ENCODE data around the gene MISP. TPM values are rescaled to one million over a fixed set of nuclear protein-coding genes. Genes with fewer than 3 reads are reported as not detected.
"Not testable (repeated sequence)": the region's sequence is repeated elsewhere in the genome, so short reads cannot be mapped to it uniquely, and the experiment has no call there.

MISP gene
- polyA plus RNA-seq, 2 of the 4 experiments (the other 2 are of a cell fraction), result 46.5 to 62.7 TPM

DNA sequence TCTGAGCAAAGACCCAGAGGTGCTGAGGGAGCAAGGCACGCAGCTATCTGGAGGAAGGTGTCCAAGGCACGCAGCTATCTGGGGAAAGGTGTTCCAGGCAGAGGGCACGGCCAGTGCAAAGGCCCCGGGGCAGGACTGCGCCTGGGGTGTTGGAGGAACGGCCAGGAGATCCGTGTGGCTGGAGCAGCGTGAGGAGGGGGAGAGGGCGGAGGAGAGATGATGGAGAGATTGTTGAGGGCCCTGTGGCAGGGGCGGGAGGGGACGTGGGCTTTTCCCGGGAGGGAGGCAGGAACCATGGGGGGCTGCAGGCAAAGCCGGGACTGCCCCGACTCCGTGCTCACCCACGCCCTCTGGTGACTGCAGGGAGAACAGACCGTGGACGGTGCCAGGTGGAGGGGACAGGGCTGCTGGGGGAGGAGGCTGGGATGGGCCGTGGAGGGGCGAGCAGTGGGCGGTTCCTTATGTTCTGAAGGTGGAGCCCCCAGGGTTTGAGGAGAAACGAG, 13.3 kb upstream of the MISP start:
- H3K9me3 ChIP-seq, result no peaks in the 10 kb centered on the region
- WGBS (ENCODE audit: missing lambda C conversion rate), result 54% methylated on average over 22 of the region's 22 CpGs
- FAIRE-seq (no peak), ATAC-seq (peak; percentile 53 to 79; a peak in 4 of 6 replicates), DNase-seq (ENCODE audit: low read depth in 1 of 2, low spot score in 1 of 2) (peak; percentile 45 to 55)
- H3K4me2 ChIP-seq, result no peak overlapping the region
- no peak overlapping the region for H3K4me3 ChIP-seq
- 0 out of 3 replicates have a peak, but pooled peaks cover 4% of the 10 kb centered on the region for H3K4me1 ChIP-seq
- H3K27ac ChIP-seq, result peak overlapping the region in 1 of 2 experiments; percentile 56; a peak in 2 of 6 replicates
- ChIA-PET POLR2A (no interaction called here), CTCF (interaction anchor here (0.7 to 1.6 kb wide), 11 partner anchors 12 to 153 kb away, joined by 3 to 5 read pairs (median 4); no protein-coding TSS in a partner anchor)
- TF ChIP-seq, protein P1, sequence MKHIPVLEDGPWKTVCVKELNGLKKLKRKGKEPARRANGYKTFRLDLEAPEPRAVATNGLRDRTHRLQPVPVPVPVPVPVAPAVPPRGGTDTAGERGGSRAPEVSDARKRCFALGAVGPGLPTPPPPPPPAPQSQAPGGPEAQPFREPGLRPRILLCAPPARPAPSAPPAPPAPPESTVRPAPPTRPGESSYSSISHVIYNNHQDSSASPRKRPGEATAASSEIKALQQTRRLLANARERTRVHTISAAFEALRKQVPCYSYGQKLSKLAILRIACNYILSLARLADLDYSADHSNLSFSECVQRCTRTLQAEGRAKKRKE (CRISPR knock-in tag; IDR thresholded peaks at IDR 0.05; ENCODE audit: low read depth), result no peak
- TF ChIP-seq RAD21 (conservative IDR thresholded peaks at IDR 0.05 in 1 of 2, IDR thresholded peaks at IDR 0.05 in 1 of 2), result peak; percentile 23 to 30; a peak in 1 of 5 replicates
- no peak for TF ChIP-seq NR3C1 (IDR thresholded peaks at IDR 0.05)
- TF ChIP-seq SMC3 (IDR thresholded peaks at IDR 0.05), result peak; percentile 43; the same call in 2 of the 3 replicates
- TF ChIP-seq, protein P2, sequence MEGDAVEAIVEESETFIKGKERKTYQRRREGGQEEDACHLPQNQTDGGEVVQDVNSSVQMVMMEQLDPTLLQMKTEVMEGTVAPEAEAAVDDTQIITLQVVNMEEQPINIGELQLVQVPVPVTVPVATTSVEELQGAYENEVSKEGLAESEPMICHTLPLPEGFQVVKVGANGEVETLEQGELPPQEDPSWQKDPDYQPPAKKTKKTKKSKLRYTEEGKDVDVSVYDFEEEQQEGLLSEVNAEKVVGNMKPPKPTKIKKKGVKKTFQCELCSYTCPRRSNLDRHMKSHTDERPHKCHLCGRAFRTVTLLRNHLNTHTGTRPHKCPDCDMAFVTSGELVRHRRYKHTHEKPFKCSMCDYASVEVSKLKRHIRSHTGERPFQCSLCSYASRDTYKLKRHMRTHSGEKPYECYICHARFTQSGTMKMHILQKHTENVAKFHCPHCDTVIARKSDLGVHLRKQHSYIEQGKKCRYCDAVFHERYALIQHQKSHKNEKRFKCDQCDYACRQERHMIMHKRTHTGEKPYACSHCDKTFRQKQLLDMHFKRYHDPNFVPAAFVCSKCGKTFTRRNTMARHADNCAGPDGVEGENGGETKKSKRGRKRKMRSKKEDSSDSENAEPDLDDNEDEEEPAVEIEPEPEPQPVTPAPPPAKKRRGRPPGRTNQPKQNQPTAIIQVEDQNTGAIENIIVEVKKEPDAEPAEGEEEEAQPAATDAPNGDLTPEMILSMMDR (IDR thresholded peaks at IDR 0.05), result peak; percentile 35; the same call in 2 of the 3 replicates

DNA sequence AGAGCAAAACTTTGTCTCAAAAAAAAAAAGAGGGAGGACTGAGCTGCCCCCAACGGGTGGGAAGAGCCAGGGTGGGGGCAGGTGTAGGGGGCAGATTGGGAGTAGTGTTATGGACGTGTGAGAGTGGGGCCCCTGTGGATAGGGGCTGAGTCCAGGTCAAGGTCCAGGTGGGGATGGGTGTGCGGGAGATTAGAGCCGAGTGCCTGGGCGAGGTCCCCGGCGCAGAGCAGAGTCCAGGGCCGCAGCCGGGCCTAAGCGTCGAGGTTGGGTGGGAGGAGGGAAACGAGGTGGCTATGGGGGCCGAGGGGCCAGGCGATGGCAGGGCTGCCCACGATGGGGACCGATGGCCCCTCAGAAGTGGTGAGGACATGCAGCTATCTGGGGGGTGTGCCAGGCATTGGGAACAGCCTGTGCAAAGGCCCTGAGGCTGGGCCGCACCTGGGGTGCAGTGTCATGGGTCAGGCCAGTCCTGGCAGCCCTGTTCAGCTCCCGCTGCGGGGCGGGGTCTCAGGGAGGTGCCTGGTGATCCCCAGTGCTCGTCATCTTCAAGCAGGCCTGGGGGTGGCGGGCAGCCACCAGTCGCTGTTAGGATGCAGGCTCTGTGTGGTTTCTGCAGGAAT, 12.3 kb upstream of the MISP start:
- no peak for ATAC-seq
- POLR2A ChIA-PET, result no interaction called here
- WGBS (ENCODE audit: missing lambda C conversion rate), result 93% methylated on average over 16 of the region's 23 CpGs
- no peak for TF ChIP-seq RAD21 (conservative IDR thresholded peaks at IDR 0.05 in 1 of 2, IDR thresholded peaks at IDR 0.05 in 1 of 2)
- TF ChIP-seq KDM1A (IDR thresholded peaks at IDR 0.05; ENCODE audit: low read depth), result no peak
- no peak for TF ChIP-seq ZSCAN20 (CRISPR knock-in tag; IDR thresholded peaks at IDR 0.05)
- no peak for TF ChIP-seq RCOR1 (IDR thresholded peaks at IDR 0.05; ENCODE audit: low read depth, low read length)
- no peak for TF ChIP-seq SREBF2 (IDR thresholded peaks at IDR 0.05)
- TF ChIP-seq ZFP36 (IDR thresholded peaks at IDR 0.05; ENCODE audit: borderline replicate concordance, partially characterized antibody), result no peak
- H3K9me3 ChIP-seq, result no peaks in the 10 kb centered on the region
- no peak for FAIRE-seq
- CTCF ChIA-PET, result interaction anchor here (0.7 to 4.8 kb wide), 5 partner anchors 12 to 75 kb away, joined by 3 to 23 read pairs (median 4); partner anchors contain the start of genes MISP and RNF126
- H3K4me2 ChIP-seq, result no peak overlapping the region
- peak overlapping the region in 1 of 2 experiments; percentile 56; a peak in 2 of 6 replicates for H3K27ac ChIP-seq
- H3K4me3 ChIP-seq, result no peak overlapping the region
- no peak for DNase-seq (ENCODE audit: low read depth in 1 of 2, low spot score in 1 of 2)
- H3K4me1 ChIP-seq, result 0 out of 3 replicates have a peak, but pooled peaks cover 4% of the 10 kb centered on the region

DNA sequence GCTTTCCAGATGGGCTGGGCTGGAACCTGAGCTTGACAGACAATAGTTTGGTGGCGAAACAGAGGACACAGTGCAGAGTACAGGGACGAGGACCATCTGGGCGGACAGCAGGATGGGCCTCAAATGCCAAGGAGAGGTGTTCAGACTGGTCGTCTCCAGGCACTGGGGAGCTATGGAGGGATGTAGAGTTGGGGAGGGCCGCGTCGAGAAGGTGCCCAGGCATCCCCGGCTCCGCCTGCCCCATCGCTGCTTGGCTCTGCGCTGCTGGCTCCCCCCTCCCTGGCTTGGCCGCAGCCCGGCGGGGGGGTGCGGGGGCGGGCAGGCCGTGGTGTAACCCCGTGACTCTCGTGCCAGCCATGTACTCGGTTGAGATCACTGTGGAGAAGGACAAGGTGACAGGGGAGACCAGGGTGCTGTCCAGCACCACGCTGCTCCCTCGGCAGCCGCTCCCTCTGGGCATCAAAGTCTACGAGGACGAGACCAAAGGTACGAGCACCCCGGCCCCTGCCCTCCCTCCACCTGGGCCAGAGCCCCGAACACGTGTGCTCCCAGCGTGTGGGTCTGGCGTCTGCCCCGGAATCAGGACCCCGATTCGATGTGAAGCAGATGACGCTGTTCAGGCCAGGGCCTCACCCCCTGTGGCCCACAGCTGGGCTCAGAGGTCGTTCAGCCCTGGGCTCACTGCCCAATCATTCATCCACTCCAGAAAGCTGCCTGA, 10.8 kb upstream of the MISP start:
- peak overlapping the region in 1 of 2 experiments; percentile 52; a peak in 2 of 6 replicates for H3K27ac ChIP-seq
- 83% methylated on average over 18 of the region's 36 CpGs for WGBS (ENCODE audit: missing lambda C conversion rate)
- FAIRE-seq (no peak), DNase-seq (ENCODE audit: low read depth in 1 of 2, low spot score in 1 of 2) (no peak), ATAC-seq (no peak)
- no peak overlapping the region for H3K4me2 ChIP-seq
- ChIA-PET POLR2A (no interaction called here), CTCF (interaction anchor here (0.6 to 4.8 kb wide), 7 partner anchors 8 to 77 kb away, joined by 3 to 23 read pairs (median 6); partner anchors contain the start of genes FSTL3, MISP and RNF126)
- peaks cover 8% of the 10 kb centered on the region; the same call in 2 of the 3 replicates for H3K9me3 ChIP-seq
- TF ChIP-seq ESRRA (IDR thresholded peaks at IDR 0.05; ENCODE audit: borderline replicate concordance, low read length) (no peak), JUN (IDR thresholded peaks at IDR 0.05) (no peak), ZFP36 (IDR thresholded peaks at IDR 0.05; ENCODE audit: borderline replicate concordance, partially characterized antibody) (peak; percentile 5)
- H3K4me1 ChIP-seq, result no peaks in the 10 kb centered on the region
- H3K4me3 ChIP-seq, result no peak overlapping the region

DNA sequence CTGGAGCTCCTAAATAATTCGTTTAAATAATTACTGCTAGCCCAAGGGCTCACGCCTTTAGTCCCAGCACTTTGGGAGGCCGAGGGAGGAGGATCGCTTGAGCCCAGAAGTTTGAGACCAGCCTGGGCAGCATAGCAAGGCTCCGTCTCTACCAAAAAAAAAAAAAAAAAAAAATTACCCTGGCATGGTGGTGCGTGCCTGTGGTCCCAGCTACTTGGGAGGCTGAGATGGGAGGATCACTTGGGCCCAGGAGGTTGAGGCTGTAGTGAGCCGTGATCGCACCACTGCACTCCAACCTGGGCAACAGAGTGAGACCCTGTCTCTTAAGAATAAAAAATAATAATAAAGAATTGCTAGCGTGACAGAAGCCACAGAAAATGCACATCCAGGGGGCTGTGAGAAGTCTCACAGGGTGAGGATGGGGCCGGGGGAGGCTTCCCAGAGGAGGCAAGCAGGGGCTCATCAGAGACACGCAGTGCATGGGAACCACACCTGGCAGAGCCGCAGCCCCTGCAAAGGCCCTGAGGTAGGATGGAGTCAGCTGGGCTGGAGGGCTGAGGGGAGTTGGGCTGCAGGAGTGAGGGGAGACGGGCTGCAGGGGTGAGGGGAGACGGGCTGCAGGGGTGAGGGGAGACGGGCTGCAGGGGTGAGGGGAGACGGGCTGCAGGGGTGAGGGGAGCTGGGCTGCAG, 10.0 kb upstream of the MISP start:
- WGBS (ENCODE audit: missing lambda C conversion rate), result 96% methylated on average over 11 of the region's 16 CpGs
- FAIRE-seq; H3K4me2 ChIP-seq; ATAC-seq; H3K4me1 ChIP-seq; H3K4me3 ChIP-seq; DNase-seq (ENCODE audit: low read depth in 1 of 2, low spot score in 1 of 2); H3K27ac ChIP-seq: not testable (repeated sequence)
- H3K9me3 ChIP-seq, result peaks cover 12% of the 10 kb centered on the region; the same call in 2 of the 3 replicates
- POLR2A ChIA-PET, result interaction anchor here (0.6 to 1.6 kb wide), 3 partner anchors 11 to 65 kb away, joined by 3 to 9 read pairs (median 9); partner anchors contain the start of gene FSTL3
- CTCF ChIA-PET, result interaction anchor here (0.6 to 4.8 kb wide), 10 partner anchors 9 to 78 kb away, joined by 3 to 23 read pairs (median 6); partner anchors contain the start of genes FSTL3, MISP and RNF126
